A673 (cell line): ENCODE data around the gene SDK1. TPM values are rescaled to one million over a fixed set of nuclear protein-coding genes. Genes with fewer than 3 reads are reported as not detected.

Experiments used
- BruUV-seq: library from RNA; stranded (reverse); fragments of 400-500 nt; replicated peaks from 2 replicates; lab custom pipeline; 2021; lab: Mats Ljungman, UMichigan
- CTCF ChIA-PET: fragments of 300-600 bp; sonication (Branson Sonifier 250); formaldehyde crosslinking; loops from one replicate; lab custom pipeline; 2022; ENCODE audit warnings: antibody characterized with exemption; lab: Charles Lee
- POLR2A ChIA-PET: fragments of 300-600 bp; sonication (Branson Sonifier 250); formaldehyde crosslinking; loops from one replicate; lab custom pipeline; 2022; ENCODE audit warnings: antibody characterized with exemption; ENCODE audit not compliant: low non-redundant PET; lab: Charles Lee
- DNase-seq: peaks from one replicate; pipeline ENCODE4 v3.0.0-alpha.2; 2015; ENCODE audit warnings: low spot score
- H3K27ac ChIP-seq: fragments of 200-600 bp; sonication (generic); 2 replicates; pipeline ENCODE4 v1.5.1; 2016; ENCODE audit warnings: mixed run types, low read depth, mild to moderate bottlenecking, mixed read lengths, antibody characterized with exemption, low read length; ENCODE audit not compliant: poor library complexity, severe bottlenecking
- H3K27me3 ChIP-seq: fragments of 200-600 bp; sonication (generic); replicated peaks from 2 replicates; pipeline ENCODE4 v1.6.1; 2017; ENCODE audit warnings: mixed run types, low read depth, mild to moderate bottlenecking, mixed read lengths, antibody characterized with exemption, low read length; ENCODE audit not compliant: insufficient read depth, poor library complexity
- H3K36me3 ChIP-seq: fragments of 200-600 bp; sonication (generic); 2 replicates; pipeline ENCODE4 v1.6.1; 2016; ENCODE audit warnings: mixed run types, mild to moderate bottlenecking, mixed read lengths, antibody characterized with exemption, low read length; ENCODE audit not compliant: insufficient read depth, poor library complexity, severe bottlenecking
- H3K4me1 ChIP-seq: fragments of 200-600 bp; sonication (generic); 2 replicates; pipeline ENCODE4 v1.6.1; 2017; ENCODE audit warnings: mixed run types, mild to moderate bottlenecking, mixed read lengths, antibody characterized with exemption, low read length; ENCODE audit not compliant: insufficient read depth, poor library complexity, severe bottlenecking
- H3K4me3 ChIP-seq: fragments of 200-600 bp; sonication (generic); 2 replicates; pipeline ENCODE4 v1.5.1; 2016; ENCODE audit warnings: low read depth, mixed run types, mild to moderate bottlenecking, mixed read lengths, low read length; ENCODE audit not compliant: poor library complexity, severe bottlenecking
- H3K9me3 ChIP-seq: fragments of 200-600 bp; sonication (generic); 2 replicates; pipeline ENCODE4 v1.6.1; 2016; ENCODE audit warnings: mixed run types, low read depth, mild to moderate bottlenecking, mixed read lengths, antibody characterized with exemption, low read length; ENCODE audit not compliant: poor library complexity, severe bottlenecking
- CTCF ChIP-seq: fragments of 300-800, 200-600 bp; sonication (generic); conservative IDR thresholded peaks from 2 replicates; pipeline ENCODE4 v1.5.1; 2017; ENCODE audit warnings: low read depth, mild to moderate bottlenecking, antibody characterized with exemption, low read length, moderate library complexity, mixed read lengths
- EZH2 ChIP-seq: fragments of 200-600 bp; sonication (generic); IDR thresholded peaks from 2 replicates; pipeline ENCODE4 v1.6.1; 2017; ENCODE audit warnings: borderline replicate concordance, low read depth, mild to moderate bottlenecking, mixed read lengths, antibody characterized with exemption, low read length; ENCODE audit not compliant: poor library complexity, severe bottlenecking
- intact Hi-C: fragments of 100-400 bp; cut with micrococcal nuclease; formaldehyde crosslinking; loops from one replicate; pipeline ENCODE4 v1.10.0; 2022; ENCODE audit not compliant: unreplicated experiment
- total RNA-seq: library from RNA; stranded (reverse); gene quantifications from 2 replicates; pipeline ENCODE4 v1.2.3, GENCODE V29; 2021

The SDK1 gene
- total RNA-seq, 1 experiment from 2014 or later = 14.7 TPM

GRCh38 chr7:4159761-4160554, 858.9 kb downstream of the SDK1 start:
- H3K36me3 ChIP-seq = no peaks in the 10 kb centered on the region
- no peak for DNase-seq
- no peak for TF ChIP-seq CTCF
- no peak for TF ChIP-seq EZH2
- no peak overlapping the region for H3K27ac ChIP-seq
- intact Hi-C loops = no loop called here
- ChIA-PET POLR2A (no interaction called here), CTCF (no interaction called here)
- H3K4me3 ChIP-seq = no peak overlapping the region
- no peaks in the 10 kb centered on the region for H3K27me3 ChIP-seq
- no TSS peak for BruUV-seq
- H3K9me3 ChIP-seq = no peaks in the 10 kb centered on the region
- H3K4me1 ChIP-seq = no peaks in the 10 kb centered on the region

GRCh38 chr7:4162884-4163564, 862.0 kb downstream of the SDK1 start:
- CTCF ChIA-PET = no interaction called here
- Histone ChIP-seq H3K4me1 (no peaks in the 10 kb centered on the region), H3K9me3 (no peaks in the 10 kb centered on the region), H3K4me3 (no peak overlapping the region), H3K27me3 (no peaks in the 10 kb centered on the region), H3K27ac (no peak overlapping the region), H3K36me3 (no peaks in the 10 kb centered on the region)
- intact Hi-C loops = no loop called here
- no peak for TF ChIP-seq EZH2
- no peak for TF ChIP-seq CTCF
- BruUV-seq = no TSS peak
- POLR2A ChIA-PET = no interaction called here
- no peak for DNase-seq

- no peak overlapping the region for H3K4me3 ChIP-seq
- no TSS peak for BruUV-seq
- H3K9me3 ChIP-seq = no peaks in the 10 kb centered on the region
- DNase-seq = no peak
- intact Hi-C loops = no loop called here
- no peaks in the 10 kb centered on the region for H3K4me1 ChIP-seq
- H3K27me3 ChIP-seq = no peaks in the 10 kb centered on the region
- CTCF ChIA-PET = no interaction called here
- H3K27ac ChIP-seq = no peak overlapping the region
- H3K36me3 ChIP-seq = no peaks in the 10 kb centered on the region
- TF ChIP-seq EZH2 (no peak), CTCF (no peak)
- POLR2A ChIA-PET = no interaction called here
Measured at GRCh38 chr7:4163565-4164203, 862.6 kb downstream of the SDK1 start.
